Measurements from ENCODE around the gene TAS2R42.

The TAS2R42 gene

DNA sequence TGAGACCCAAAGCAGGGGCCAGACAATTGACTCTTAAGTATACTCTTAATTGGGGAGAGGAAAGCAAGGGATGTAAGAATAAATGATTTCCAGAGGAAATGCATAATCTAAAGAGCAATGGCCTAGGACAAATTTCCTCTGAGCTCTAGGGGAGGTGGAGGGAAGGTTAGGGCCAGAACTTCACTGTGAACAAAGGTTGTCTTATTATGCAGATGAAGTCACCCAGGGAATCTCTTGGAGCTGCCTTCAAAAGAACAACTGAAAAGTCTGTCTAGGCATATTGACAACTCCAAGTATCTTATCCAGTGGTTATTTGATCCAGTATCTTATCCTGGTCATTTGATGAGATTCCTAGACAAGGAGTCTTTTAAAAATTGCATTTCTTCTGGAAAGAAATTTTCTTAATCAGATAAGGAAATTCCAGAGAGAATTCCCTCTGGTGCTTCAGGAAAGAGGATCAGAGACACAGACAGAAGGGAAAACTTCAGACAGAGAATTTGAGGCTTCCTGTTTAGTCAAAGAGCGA, 32.3 kb downstream of the TAS2R42 start:
- TF ChIP-seq, protein P1, sequence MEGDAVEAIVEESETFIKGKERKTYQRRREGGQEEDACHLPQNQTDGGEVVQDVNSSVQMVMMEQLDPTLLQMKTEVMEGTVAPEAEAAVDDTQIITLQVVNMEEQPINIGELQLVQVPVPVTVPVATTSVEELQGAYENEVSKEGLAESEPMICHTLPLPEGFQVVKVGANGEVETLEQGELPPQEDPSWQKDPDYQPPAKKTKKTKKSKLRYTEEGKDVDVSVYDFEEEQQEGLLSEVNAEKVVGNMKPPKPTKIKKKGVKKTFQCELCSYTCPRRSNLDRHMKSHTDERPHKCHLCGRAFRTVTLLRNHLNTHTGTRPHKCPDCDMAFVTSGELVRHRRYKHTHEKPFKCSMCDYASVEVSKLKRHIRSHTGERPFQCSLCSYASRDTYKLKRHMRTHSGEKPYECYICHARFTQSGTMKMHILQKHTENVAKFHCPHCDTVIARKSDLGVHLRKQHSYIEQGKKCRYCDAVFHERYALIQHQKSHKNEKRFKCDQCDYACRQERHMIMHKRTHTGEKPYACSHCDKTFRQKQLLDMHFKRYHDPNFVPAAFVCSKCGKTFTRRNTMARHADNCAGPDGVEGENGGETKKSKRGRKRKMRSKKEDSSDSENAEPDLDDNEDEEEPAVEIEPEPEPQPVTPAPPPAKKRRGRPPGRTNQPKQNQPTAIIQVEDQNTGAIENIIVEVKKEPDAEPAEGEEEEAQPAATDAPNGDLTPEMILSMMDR (IDR thresholded peaks at IDR 0.05; ENCODE audit: control extremely low read depth, extremely low read depth, low read depth, missing control alignments) = no peak
- ChIA-PET CTCF (no interaction called here), POLR2A (no interaction called here)
- DNase-seq (ENCODE audit: extremely low spot score) = no peak

DNA sequence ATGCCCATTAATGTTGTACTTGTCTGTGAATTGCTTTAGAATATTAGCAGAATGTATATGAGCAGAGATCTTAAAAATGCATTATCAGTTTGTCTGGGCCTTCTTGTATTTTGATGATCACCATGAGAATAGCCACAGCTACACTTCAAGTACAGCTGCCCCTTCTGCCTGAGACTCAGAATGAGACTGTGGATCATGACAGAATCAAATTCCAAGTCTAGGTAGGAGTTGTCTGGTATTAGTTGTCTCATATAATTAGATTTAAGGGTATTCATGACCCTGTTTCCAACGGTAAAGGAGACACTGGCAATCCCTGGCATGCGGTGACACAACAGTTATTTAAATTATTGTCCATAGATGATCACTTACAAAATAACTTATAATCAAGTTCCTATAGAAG, 34.0 kb downstream of the TAS2R42 start:
- POLR2A ChIA-PET = no interaction called here

GRCh38 chr12:11150832-11151231, 35.9 kb downstream of the TAS2R42 start:
- CTCF ChIA-PET = interaction anchor here (0.9 kb wide), 1 partner anchor 10 kb away, joined by 5 read pairs; no protein-coding TSS in a partner anchor

More for the DNA sequence above, 34.0 kb downstream of the TAS2R42 start:
- no peak for DNase-seq (ENCODE audit: extremely low spot score)
- TF ChIP-seq, protein P1 (IDR thresholded peaks at IDR 0.05; ENCODE audit: control extremely low read depth, extremely low read depth, low read depth, missing control alignments) = no peak
- CTCF ChIA-PET = interaction anchor here (1.1 kb wide), 1 partner anchor 46 kb away, joined by 3 read pairs; no protein-coding TSS in a partner anchor

GRCh38 chr12:11147420-11147819, 39.3 kb downstream of the TAS2R42 start:
- TF ChIP-seq, protein P1 (IDR thresholded peaks at IDR 0.05; ENCODE audit: control extremely low read depth, extremely low read depth, low read depth, missing control alignments) = no peak
- ChIA-PET POLR2A (no interaction called here), CTCF (no interaction called here)
- no peak for DNase-seq (ENCODE audit: extremely low spot score)

More at GRCh38 chr12:11150832-11151231, 35.9 kb downstream of the TAS2R42 start:
- TF ChIP-seq, protein P1 (IDR thresholded peaks at IDR 0.05; ENCODE audit: control extremely low read depth, extremely low read depth, low read depth, missing control alignments) = no peak
- POLR2A ChIA-PET = no interaction called here
- no peak for DNase-seq (ENCODE audit: extremely low spot score)

- CTCF ChIA-PET = interaction anchor here (0.8 to 1.5 kb wide), 2 partner anchors 11 to 19 kb away, joined by 3 read pairs; no protein-coding TSS in a partner anchor
- POLR2A ChIA-PET = no interaction called here
Measured at GRCh38 chr12:11144297-11144696, 42.4 kb downstream of the TAS2R42 start.

GRCh38 chr12:11143352-11143751, 43.4 kb downstream of the TAS2R42 start:
- DNase-seq (ENCODE audit: extremely low spot score) = no peak
- TF ChIP-seq, protein P1 (IDR thresholded peaks at IDR 0.05; ENCODE audit: control extremely low read depth, extremely low read depth, low read depth, missing control alignments) = no peak
- ChIA-PET CTCF (interaction anchor here (1.5 kb wide), 1 partner anchor 10 kb away, joined by 3 read pairs; no protein-coding TSS in a partner anchor), POLR2A (no interaction called here)

More at GRCh38 chr12:11144297-11144696, 42.4 kb downstream of the TAS2R42 start:
- DNase-seq (ENCODE audit: extremely low spot score) = no peak
- TF ChIP-seq, protein P1 (IDR thresholded peaks at IDR 0.05; ENCODE audit: control extremely low read depth, extremely low read depth, low read depth, missing control alignments) = no peak

Measured in GM10248 (cell line).